NCI-H510A (cell line): ENCODE results near the gene MTOR.
A peak's percentile ranks its signal among the peaks of the same experiment; 100 is the strongest.
"Not testable (repeated sequence)": the region's sequence is repeated elsewhere in the genome, so short reads cannot be mapped to it uniquely, and the experiment has no call there.

Experiments used
- DNase-seq: peaks from one replicate; lab custom pipeline; 2025; lab: John Stamatoyannopoulos, UW

The MTOR gene

GRCh38 chr1:11262171-11263049 is at the start of gene MTOR:
MTOR (minus strand) TSS chr1:11262551; CDS start chr1:11259409, 3,142 bp downstream.
- peak; percentile 100 for DNase-seq

- no peak for DNase-seq
These were observed 47.0 kb upstream of the MTOR start for GRCh38 chr1:11309385-11309784.

DNA sequence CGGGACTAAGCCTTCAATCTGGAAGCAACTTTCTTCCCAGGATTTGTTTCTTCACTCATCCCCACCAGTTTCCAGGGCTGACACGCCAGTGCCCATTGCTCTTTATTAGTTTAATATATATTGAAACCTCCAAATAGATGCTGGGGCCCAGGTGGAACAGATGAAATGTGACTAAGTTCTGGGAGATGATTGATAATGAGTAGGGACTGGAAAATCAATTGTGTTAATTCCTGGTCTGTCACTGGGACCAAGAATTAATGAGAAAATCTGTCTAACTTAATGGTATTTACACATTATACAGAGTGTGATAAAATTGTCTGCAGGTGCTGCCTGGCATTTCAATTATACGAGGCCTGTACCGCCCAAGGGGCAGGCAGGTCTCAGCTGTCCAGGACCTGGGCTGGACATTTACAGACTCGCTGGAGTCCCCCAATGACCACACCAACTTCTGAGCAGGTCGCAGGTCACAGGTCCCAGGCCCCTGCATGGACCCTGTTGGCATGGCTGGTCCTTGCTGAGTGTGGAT is 46.4 kb upstream of the MTOR start:
- DNase-seq, result no peak

- no peak for DNase-seq
These were observed 45.5 kb upstream of the MTOR start for GRCh38 chr1:11307852-11308251.

GRCh38 chr1:11305516-11305915 is 43.2 kb upstream of the MTOR start:
- not testable (repeated sequence) for DNase-seq

- no peak for DNase-seq
These were observed 40.0 kb upstream of the MTOR start for GRCh38 chr1:11302366-11302765.

DNA sequence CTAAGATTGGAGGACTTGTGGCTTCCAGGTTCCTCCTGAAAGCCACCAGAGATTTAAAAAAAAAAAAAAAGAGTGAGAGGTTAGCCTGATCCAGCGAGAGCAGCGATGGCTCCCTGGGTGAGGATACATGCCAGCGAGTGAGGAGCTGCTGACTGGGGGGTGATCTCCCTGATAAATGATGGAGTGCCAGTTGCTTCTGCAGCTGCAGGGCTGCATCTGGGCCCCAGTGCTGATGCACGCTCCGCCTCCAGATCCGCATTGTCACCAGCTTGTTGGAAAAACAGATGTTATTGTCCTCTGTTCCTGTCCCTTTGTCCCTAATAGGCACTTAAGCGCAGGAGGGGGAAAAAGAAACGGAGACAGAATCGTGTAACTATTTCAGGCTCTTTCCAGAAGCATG is 39.2 kb upstream of the MTOR start:
- DNase-seq, result peak; percentile 45

- DNase-seq, result no peak
These were observed 36.8 kb upstream of the MTOR start for GRCh38 chr1:11299225-11299574.

DNA sequence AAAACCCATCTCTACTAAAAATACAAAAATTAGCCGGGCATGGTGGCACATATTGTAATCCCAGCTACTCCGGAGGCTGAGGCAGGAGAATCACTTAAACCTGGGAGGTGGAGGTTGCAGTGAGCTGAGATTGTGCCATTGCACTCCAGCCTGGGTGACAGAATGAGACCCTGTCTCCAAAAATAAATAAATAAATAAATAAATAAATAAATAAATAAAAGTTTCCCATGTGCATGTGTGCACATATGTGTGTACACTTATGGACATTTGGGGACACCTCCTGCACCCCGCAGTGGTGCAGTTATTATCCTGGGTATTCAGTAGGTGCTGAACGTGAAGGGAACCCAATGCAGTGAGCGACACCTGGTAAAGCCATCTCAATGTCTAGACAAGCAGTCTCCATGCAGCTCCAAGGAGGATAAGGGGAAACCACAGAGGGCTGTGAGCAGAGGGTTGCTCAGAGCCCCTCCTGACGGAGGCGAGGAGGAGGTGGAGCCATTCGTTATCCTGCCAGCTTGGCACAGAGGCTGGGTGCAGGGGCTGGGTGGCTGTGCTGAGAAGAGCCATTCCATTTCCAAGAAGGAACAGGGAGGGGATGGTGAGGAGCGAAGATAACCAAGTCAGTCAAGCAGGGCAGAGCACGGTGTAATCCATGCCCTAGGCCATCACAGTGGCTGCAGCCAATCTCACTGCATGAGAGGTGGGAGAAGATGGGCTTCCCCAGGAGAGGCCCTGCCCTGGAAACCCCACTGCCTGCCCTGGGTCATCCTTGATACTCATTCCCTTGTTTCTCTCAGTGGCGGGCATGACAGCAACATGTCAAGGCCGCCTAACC is 36.3 kb upstream of the MTOR start:
- no peak for DNase-seq

GRCh38 chr1:11297774-11298173 is 35.4 kb upstream of the MTOR start:
- DNase-seq, result not testable (repeated sequence)

DNA sequence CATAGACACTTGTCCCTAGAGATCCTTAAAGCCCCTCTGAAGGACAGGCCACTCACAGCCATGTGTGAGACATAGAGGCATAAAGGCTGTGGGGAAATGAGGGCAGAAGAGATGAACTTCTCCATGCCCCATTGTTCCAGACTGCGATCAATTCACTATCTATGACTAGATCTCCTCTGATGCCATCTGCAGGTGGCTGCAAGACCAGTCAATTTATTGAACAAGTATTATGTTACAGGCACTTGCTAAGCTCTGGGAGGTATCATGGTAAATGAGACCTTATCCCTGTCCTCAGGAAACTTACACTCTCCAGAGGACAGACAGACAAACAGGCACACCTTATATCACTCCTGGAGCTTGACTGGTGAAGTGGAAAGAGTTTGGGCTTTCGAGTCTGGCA is 33.6 kb upstream of the MTOR start:
- no peak for DNase-seq

DNA sequence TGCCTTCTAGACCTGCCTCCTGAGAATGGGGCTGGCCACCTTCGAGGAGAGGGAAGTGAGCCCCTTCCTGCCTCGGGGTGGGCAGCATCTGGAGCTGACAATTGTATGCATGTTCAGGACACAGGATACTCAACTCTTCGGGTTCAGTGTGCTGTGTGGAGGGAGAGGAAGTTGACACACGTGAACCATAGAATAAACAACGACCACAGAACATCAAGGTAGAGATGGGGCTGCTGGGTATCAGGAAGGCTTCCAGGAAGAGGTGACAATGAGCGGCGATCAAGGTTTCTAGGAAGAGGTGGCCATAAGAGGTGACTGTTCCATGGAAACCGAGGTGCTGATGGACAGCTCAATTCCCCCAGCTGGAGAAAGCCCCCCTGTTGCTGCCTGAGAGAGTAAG is 32.6 kb upstream of the MTOR start:
- DNase-seq, result no peak

- no peak for DNase-seq
These were observed 31.5 kb upstream of the MTOR start for GRCh38 chr1:11293856-11294255.

- no peak for DNase-seq
These were observed 28.7 kb upstream of the MTOR start for GRCh38 chr1:11291049-11291448.

DNA sequence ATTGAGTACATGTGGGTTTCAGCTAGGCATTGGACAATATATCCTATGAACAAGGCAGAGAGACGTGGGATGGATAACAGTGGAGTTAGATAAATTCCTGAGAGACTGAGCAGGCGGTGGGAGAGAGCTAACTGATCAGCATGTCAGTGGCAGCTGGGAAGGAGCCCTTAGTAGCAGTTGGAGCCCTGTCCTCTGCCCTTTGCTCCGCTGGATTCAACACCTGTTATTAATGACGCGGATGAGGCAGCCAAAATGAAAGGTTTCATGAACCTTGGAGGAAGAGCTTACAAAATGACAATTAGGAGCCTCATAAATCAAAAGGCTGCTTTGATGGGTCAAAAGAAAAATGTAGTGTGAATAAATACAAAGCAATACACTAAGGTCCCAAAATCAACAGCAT is 26.7 kb upstream of the MTOR start:
- DNase-seq, result no peak

GRCh38 chr1:11286735-11287410 is 24.5 kb upstream of the MTOR start:
- DNase-seq, result no peak

GRCh38 chr1:11285883-11286734 is 23.8 kb upstream of the MTOR start:
- DNase-seq, result no peak

DNA sequence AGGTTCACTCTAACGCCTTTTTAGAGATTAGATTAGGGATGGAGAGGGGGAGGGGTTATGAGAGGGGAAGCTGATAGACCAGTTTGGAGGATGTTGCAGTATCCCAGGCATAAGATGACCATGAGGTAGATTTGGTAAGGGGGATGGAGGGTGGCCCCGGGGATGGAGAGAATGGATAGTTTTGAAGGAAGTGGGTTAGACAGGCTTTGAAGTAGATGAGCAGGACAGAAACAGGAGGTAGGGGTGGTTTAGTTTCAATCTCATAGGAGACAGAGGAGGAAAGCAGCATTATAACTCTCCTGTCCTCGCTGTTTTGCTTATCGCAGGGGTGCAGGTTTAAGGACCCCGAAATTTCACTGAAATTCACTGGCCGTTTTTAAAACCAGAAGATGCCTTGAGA is 22.4 kb upstream of the MTOR start:
- DNase-seq, result no peak

- no peak for DNase-seq
These were observed 20.8 kb upstream of the MTOR start for GRCh38 chr1:11283151-11283550.

- DNase-seq, result no peak
These were observed 19.4 kb upstream of the MTOR start for GRCh38 chr1:11281518-11282331.
